ENCODE data around the gene PRKAG3.

The PRKAG3 gene

GRCh38 chr2:218839888-218840287 lies 8.3 kb upstream of the PRKAG3 start:
- no peak for DNase-seq (ENCODE audit: low spot score)

- DNase-seq (ENCODE audit: low spot score), result peak; percentile 84
These were observed 7.8 kb upstream of the PRKAG3 start for GRCh38 chr2:218839430-218839829.

- no peak for DNase-seq (ENCODE audit: low spot score)
These were observed 5.9 kb upstream of the PRKAG3 start for GRCh38 chr2:218837495-218837894.

GRCh38 chr2:218834685-218835084 lies 3.1 kb upstream of the PRKAG3 start:
- no peak for DNase-seq (ENCODE audit: low spot score)

DNA sequence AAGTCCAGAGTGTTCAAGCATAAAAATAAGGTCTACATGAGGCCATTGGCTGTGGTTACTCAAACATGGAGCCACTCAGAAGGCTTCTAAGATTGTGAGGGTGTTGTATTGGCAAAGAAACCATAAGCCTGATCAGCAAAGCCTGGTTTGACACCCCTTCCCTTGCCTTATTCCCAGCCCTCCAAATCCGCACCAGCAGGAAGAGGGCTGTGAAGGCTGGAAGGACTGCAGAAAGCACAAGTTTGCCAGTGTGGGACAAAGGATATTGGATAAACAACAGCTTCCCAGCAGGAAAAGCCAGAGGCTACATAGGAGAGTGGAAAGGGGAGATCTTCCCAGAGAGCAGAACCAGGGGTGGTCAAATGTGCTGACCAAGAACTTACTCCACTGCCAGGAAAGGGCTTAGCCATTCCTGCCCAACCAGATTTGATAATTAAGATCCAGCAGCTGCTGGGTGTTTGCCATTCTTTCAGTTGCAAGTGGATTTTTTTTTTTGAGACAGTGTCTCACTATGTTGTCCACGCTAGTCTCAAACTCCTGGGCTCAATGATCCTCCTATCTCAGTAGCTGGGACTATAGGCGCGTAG lies 1.5 kb upstream of the PRKAG3 start:
- DNase-seq (ENCODE audit: low spot score), result no peak

DNA sequence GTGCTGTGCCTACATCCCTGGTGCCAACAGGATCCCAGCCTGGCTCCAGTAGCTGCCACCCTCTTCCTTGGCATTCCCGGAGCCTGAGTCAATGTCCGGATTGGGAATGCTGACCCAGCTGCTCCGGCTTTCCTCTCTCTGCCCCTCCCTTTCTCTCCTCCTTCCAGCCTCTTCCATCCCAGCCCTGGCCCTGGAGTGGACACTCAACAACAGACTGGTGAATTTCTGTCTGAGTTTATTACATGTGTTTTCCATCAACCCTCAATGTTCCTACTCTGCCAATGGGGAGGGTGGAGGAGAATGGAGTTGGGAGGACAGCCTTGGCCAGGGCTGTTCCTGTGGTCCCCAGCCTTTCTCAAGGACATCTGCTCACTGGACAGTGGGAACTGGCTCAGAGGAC lies 917 bp upstream of the PRKAG3 start:
- DNase-seq (ENCODE audit: low spot score), result peak; percentile 79

- DNase-seq (ENCODE audit: low spot score), result no peak
These were observed 478 bp upstream of the PRKAG3 start for GRCh38 chr2:218832081-218832480.

GRCh38 chr2:218830526-218831306 lies 887 bp downstream of the PRKAG3 start:
- no peak for DNase-seq (ENCODE audit: low spot score)

GRCh38 chr2:218829868-218830451 lies 1.6 kb downstream of the PRKAG3 start:
- no peak for DNase-seq (ENCODE audit: low spot score)

DNA sequence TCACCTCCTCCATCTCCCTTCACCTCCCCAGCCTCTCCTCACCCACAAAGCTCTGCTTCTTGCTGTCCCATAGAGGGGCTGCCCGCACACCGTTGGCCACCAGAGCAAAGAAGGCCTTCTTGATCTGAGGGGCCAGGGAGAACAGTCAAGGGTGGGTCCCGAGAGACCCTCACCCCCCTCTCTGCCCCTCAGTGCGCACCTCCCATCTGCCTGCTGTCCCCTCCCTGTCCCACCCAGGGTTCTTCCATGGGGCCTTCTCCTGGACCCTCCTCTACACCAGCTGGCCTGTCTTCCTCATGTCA lies 3.2 kb downstream of the PRKAG3 start:
- no peak for DNase-seq (ENCODE audit: low spot score)

DNA sequence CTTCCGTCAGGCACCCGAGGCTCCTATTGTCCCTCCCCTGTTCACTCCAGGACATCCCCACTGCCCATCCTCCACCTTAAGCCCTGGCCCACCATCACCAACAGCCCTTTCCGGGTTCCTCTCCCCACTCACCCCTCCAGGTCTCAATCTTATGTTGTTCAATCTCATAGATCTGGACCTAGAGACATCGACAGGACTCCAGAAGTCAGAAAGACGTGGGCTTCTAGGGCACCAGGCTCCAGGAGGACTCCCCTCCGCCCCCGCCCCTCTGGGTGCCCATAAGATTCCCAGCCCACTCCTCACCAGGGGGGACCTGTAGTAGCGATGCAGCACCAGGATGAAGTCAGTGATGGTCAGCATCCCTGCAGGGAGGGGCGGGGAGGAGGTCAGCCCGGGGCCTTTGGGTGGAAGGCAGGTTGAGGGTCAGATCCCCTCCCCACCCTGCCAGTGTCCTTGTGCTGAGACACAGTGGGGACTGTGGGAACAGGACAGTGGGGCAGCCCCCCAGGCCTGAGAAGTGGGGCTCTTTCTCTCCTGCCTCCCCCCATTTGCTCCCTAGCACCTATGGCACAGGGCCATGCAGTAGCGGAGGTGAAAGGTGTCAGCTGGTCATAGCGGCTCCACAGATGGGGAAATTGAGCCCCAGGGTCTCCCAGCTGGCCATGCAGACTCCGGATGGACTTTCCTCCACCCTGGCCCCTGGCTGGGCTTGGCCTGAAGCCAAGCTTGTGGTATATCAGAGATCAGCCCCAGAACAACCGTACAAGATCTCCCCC lies 3.7 kb downstream of the PRKAG3 start:
- DNase-seq (ENCODE audit: low spot score), result no peak

- DNase-seq (ENCODE audit: low spot score), result no peak
These were observed 4.8 kb downstream of the PRKAG3 start for GRCh38 chr2:218826791-218827190.

- no peak for DNase-seq (ENCODE audit: low spot score)
These were observed 7.6 kb downstream of the PRKAG3 start for GRCh38 chr2:218824004-218824403.

DNA sequence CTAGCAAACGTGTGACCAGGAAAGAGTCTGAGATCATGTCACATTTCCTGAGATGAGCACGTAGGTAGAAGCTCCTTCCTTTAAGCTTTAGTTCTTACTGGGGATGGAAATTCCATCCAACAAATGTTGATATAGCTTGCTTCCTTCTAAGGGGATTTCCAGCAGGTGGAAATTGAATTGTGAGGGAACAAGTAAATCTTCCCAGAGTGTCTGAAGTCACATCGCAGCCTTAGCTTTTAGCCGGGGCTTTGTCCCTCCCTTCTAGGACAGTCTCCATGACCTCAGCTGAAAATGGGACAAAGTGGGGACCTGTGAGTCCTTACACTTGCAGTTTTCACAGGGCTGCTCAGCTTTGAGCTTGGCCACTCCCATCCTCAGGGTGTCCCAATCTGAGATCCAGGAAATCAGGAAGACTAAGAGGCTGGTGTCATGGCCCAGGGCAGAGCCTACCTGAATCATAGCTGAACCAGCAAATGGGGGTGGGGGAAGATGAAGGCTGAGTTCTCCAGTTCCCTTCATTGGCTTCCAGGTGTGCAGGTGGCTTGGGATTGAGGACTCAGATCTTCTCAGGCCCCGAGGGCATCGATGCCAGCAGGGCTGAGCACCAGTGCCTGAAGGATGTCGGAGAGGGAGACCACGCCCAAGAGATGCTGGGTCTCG lies 8.3 kb downstream of the PRKAG3 start:
- no peak for DNase-seq (ENCODE audit: low spot score)

- no peak for DNase-seq (ENCODE audit: low spot score)
These were observed 9.0 kb downstream of the PRKAG3 start for GRCh38 chr2:218822622-218823021.

GRCh38 chr2:218821605-218822211 lies 9.9 kb downstream of the PRKAG3 start:
- no peak for DNase-seq (ENCODE audit: low spot score)

GRCh38 chr2:218820746-218821369 lies 10.7 kb downstream of the PRKAG3 start:
- DNase-seq (ENCODE audit: low spot score), result no peak

- DNase-seq (ENCODE audit: low spot score), result no peak
These were observed 12.5 kb downstream of the PRKAG3 start for GRCh38 chr2:218819093-218819492.

GRCh38 chr2:218816561-218817011 lies 15.0 kb downstream of the PRKAG3 start:
- no peak for DNase-seq (ENCODE audit: low spot score)

- no peak for DNase-seq (ENCODE audit: low spot score)
These were observed 16.0 kb downstream of the PRKAG3 start for GRCh38 chr2:218815649-218816048.

- DNase-seq (ENCODE audit: low spot score), result no peak
These were observed 16.4 kb downstream of the PRKAG3 start for GRCh38 chr2:218815244-218815637.
